GM10248 (cell line): Measurements from ENCODE around the gene ZNF107.
A peak's percentile ranks its signal among the peaks of the same experiment; 100 is the strongest.

Experiments used
- CTCF ChIA-PET: fragments of 300-600 bp; sonication (Branson Sonifier 250); formaldehyde crosslinking; extraction: SDS; loops from one replicate; lab custom pipeline; 2021; ENCODE audit warnings: antibody characterized with exemption; lab: Yijun Ruan, JAX
- POLR2A ChIA-PET: fragments of 350-650 bp; sonication (Branson Sonifier 250); formaldehyde crosslinking; extraction: SDS; loops from one replicate; lab custom pipeline; 2020; ENCODE audit warnings: antibody characterized with exemption; lab: Yijun Ruan, JAX
- DNase-seq: peaks from one replicate; pipeline ENCODE4 v3.0.0; 2012; ENCODE audit errors: extremely low spot score
- TF ChIP-seq, protein P1 (sequence below): IDR thresholded peaks from 2 replicates; pipeline ENCODE4 v1.5.1; 2012; ENCODE audit warnings: mild to moderate bottlenecking, low read depth; ENCODE audit errors: extremely low read depth, missing control alignments, control extremely low read depth

The ZNF107 gene

DNA sequence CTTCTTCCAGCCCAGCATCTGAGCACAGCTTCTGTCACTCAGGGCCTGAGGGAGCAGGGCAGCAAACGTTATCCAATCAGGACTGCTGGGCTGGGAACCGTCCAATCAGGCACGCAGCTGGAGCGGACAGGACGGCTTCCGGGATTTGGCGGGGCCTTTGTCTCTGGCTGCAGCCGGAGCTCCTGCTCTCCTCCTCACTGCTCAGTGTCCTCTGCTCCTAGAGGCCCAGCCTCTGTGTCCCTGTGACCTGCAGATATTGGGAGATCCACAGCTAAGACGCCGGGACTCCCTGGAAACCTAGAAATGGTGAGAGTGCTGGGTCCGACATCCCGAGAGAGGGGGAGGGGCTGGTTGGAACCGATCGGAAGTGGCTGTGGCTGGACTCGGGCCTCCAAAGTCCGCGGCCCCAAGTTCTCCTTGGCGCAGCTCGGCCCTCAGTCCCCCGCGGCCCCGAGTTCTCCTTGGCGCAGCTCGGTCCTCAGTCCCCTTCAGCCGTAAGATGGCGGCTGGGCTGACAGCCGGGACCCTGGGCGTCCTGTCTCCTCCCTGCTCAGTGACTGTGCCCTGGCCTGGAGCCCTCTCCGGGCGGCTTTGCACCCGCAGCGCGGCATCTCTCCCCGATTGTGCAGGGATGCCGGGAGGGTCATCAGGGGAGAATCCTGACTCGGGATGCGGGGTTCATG is at the start of gene ZNF107:
ZNF107 (plus strand) TSS at position 154 of the 683 bp plus-strand sequence; CDS start at position 304, 150 bp downstream.
- TF ChIP-seq, protein P1, sequence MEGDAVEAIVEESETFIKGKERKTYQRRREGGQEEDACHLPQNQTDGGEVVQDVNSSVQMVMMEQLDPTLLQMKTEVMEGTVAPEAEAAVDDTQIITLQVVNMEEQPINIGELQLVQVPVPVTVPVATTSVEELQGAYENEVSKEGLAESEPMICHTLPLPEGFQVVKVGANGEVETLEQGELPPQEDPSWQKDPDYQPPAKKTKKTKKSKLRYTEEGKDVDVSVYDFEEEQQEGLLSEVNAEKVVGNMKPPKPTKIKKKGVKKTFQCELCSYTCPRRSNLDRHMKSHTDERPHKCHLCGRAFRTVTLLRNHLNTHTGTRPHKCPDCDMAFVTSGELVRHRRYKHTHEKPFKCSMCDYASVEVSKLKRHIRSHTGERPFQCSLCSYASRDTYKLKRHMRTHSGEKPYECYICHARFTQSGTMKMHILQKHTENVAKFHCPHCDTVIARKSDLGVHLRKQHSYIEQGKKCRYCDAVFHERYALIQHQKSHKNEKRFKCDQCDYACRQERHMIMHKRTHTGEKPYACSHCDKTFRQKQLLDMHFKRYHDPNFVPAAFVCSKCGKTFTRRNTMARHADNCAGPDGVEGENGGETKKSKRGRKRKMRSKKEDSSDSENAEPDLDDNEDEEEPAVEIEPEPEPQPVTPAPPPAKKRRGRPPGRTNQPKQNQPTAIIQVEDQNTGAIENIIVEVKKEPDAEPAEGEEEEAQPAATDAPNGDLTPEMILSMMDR: no peak
- peak; percentile 89 for DNase-seq
- POLR2A ChIA-PET: interaction anchor here (1.1 kb wide), 1 partner anchor 352 kb away, joined by 4 read pairs; the partner anchor contains the start of gene ZNF736
- CTCF ChIA-PET: interaction anchor here (0.8 kb wide), 1 partner anchor 11 kb away, joined by 3 read pairs; no protein-coding TSS in a partner anchor

DNA sequence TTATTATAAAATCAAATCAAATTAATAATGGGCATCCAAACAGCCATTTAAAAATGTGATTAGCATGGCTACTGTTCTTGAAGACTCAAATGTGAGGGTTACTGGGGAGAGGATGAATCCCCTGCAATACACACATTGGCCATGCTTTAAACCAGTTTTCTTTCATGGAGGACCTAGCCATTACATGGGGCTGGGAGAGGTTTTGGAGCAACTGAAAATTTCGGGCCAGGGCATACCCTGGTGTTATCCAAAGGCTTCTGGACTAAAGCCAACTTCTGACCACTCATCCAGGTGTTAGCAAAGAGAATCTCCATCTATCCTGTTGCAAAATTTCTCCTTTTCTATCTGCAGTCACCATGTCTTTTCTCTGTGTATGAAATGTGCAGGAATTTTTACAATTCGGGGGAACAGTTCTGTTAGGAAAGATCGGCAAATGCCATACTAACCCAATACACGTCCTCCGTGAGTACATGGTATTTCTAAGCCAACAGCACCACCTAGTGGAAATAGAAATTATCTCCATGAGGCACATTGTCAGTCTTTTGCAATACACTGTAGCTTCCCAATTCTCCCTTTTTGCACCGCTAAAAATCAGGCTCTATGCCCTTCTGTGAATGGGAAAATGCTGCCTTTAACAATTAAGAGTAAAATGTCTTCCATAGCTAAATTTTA is 47.0 kb upstream of the ZNF107 start:
- POLR2A ChIA-PET: no interaction called here
- TF ChIP-seq, protein P1: peak; percentile 18
- CTCF ChIA-PET: no interaction called here
- no peak for DNase-seq

DNA sequence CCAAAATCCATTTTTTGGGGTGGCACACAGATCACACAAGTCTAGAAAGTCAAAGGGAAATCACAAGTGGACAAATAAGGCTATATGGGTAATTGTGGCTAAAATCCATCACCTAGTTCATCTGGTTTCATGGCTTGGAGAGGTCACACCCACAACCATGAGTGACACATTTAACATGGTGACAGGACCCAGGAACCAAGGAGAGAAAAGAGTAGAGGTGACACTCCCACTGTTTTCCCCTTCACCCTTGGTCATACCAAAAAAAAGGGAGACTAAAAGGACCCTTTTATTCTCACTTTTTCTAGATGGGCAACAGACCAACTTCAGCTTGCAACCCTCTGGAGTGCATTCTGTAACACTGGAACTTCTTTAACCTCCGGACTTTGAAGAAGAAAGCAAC is 46.2 kb upstream of the ZNF107 start:
- POLR2A ChIA-PET: no interaction called here
- CTCF ChIA-PET: no interaction called here
- TF ChIP-seq, protein P1: no peak
- no peak for DNase-seq

DNA sequence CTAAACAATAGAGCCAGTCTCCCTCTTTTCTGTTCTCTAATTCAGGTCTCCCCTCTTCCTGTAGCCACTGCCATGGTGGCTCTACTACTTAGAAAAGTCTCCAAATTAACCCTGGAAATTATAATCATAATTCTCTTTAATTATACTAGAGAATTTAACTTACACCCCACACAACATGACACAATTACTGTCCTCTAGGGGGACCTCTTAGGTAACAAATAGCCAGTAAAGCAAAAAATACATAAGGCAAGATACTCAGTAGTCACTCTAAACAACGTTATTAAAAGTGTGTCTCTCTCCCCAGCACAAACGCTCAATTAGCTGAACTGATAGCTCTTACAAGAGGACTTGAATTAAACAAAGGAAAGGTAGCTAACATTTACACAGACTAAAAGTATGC is 44.3 kb upstream of the ZNF107 start:
- no peak for DNase-seq
- CTCF ChIA-PET: interaction anchor here (1.0 kb wide), 1 partner anchor 301 kb away, joined by 3 read pairs; no protein-coding TSS in a partner anchor
- TF ChIP-seq, protein P1: no peak
- POLR2A ChIA-PET: no interaction called here

DNA sequence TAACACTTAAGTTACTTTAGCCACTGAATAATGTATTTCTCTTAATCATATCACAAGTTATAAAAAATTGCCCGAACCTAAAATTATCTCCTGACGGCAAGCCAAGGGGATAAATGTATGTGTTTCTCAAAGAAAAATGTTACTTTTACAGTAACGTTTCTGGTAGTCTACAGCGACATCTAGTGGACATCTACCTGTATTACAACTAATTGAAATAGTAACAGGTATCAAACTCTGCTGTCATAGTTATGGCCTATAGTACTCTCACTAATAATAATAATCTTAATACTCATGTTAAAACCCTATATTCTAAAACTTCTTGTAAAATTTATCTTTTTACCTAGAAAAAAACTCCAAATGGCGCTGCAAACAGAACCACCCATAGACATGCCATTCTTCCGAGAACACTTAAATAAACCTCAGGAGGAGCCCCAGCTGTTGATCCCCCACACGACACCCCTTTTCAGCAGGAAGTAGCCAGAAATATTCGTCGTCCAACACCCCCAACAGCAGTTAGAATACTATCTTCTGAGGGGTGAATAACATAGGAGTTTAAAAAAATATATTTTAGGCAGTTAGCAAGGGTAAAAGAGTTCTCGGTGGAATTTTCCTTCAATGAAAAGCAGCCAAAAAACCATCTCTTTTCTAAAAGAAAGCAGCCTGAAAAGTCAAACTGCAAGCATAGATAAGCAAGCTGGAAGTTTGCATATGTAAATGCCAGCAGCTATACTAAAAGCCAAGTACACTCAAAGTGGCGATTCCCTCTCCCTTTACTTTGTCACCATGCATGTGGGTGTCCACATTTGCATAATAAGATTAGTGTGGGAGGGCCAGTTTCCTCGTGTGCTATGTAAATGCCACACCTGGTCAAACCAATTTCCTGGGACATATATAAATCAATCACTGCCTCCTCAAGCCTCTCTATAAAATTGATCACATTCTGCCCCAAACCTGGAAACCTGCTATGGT is 40.5 kb upstream of the ZNF107 start:
- no peak for DNase-seq
- POLR2A ChIA-PET: no interaction called here
- CTCF ChIA-PET: interaction anchor here (0.9 to 1.6 kb wide), 3 partner anchors 11 to 27 kb away, joined by 3 to 5 read pairs (median 3); no protein-coding TSS in a partner anchor
- TF ChIP-seq, protein P1: peak; percentile 51

DNA sequence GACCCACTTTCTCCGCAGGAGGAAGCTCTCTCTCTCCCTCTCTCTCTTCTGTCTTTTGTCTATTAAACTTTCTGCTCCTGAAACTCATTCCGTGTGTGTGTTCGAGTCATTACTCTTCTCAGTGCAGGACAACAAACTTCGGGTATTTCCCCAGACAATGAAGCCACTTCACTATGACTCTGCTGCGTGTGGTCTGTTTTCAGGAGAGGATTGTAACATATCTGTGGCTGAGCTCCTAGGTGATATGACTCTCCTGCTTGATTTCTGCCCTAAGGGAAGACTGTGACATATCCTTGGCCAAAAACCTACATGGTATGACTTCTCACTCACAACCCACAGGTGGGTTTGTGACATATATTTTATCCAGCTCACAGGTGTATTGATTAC is 39.9 kb upstream of the ZNF107 start:
- DNase-seq: no peak
- TF ChIP-seq, protein P1: no peak
- CTCF ChIA-PET: interaction anchor here (0.8 to 1.6 kb wide), 3 partner anchors 10 to 27 kb away, joined by 3 to 5 read pairs (median 4); no protein-coding TSS in a partner anchor
- POLR2A ChIA-PET: no interaction called here
